ENCODE data around the gene RLN3.

DNA sequence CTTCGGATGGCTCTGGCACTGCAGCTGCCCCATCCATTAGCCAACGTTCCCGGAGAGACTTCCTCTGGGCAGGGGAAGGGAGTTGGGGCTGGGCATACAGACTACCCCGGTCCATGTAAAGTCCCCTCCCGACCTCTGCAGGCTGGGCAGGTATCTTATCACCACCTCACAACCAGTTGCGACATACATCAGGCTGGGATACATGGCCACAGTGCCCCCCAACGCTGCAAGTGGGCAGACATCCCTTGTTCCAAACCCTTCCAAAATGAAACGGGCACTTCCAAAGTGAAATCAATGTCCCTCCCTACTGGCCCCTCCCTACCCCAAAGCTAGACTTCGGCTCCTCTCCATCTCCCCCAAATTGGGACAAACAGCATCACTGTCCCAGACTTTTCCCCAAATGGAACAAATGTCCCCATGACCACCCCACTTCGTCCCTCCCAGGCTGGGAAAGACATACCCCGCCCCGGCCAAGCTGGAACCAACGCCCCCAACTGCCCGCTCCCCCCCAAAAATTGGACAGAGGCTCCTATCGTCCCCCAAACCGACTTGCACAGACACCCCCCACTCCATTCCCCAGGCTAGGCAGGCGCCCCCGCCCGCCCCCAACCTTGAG, 28.9 kb downstream of the RLN3 start:
- TF ChIP-seq, protein P1, sequence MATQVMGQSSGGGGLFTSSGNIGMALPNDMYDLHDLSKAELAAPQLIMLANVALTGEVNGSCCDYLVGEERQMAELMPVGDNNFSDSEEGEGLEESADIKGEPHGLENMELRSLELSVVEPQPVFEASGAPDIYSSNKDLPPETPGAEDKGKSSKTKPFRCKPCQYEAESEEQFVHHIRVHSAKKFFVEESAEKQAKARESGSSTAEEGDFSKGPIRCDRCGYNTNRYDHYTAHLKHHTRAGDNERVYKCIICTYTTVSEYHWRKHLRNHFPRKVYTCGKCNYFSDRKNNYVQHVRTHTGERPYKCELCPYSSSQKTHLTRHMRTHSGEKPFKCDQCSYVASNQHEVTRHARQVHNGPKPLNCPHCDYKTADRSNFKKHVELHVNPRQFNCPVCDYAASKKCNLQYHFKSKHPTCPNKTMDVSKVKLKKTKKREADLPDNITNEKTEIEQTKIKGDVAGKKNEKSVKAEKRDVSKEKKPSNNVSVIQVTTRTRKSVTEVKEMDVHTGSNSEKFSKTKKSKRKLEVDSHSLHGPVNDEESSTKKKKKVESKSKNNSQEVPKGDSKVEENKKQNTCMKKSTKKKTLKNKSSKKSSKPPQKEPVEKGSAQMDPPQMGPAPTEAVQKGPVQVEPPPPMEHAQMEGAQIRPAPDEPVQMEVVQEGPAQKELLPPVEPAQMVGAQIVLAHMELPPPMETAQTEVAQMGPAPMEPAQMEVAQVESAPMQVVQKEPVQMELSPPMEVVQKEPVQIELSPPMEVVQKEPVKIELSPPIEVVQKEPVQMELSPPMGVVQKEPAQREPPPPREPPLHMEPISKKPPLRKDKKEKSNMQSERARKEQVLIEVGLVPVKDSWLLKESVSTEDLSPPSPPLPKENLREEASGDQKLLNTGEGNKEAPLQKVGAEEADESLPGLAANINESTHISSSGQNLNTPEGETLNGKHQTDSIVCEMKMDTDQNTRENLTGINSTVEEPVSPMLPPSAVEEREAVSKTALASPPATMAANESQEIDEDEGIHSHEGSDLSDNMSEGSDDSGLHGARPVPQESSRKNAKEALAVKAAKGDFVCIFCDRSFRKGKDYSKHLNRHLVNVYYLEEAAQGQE (IDR thresholded peaks at IDR 0.05; ENCODE audit: unreplicated experiment): no peak
- TF ChIP-seq, protein P2, sequence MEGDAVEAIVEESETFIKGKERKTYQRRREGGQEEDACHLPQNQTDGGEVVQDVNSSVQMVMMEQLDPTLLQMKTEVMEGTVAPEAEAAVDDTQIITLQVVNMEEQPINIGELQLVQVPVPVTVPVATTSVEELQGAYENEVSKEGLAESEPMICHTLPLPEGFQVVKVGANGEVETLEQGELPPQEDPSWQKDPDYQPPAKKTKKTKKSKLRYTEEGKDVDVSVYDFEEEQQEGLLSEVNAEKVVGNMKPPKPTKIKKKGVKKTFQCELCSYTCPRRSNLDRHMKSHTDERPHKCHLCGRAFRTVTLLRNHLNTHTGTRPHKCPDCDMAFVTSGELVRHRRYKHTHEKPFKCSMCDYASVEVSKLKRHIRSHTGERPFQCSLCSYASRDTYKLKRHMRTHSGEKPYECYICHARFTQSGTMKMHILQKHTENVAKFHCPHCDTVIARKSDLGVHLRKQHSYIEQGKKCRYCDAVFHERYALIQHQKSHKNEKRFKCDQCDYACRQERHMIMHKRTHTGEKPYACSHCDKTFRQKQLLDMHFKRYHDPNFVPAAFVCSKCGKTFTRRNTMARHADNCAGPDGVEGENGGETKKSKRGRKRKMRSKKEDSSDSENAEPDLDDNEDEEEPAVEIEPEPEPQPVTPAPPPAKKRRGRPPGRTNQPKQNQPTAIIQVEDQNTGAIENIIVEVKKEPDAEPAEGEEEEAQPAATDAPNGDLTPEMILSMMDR (conservative IDR thresholded peaks at IDR 0.05; ENCODE audit: low read depth in 2 of 2): peak; percentile 15 to 53; a peak in 2 of 4 replicates
- no peak for TF ChIP-seq POLR2AphosphoS5 (IDR thresholded peaks at IDR 0.05; ENCODE audit: low read depth)
- TF ChIP-seq, protein P3, sequence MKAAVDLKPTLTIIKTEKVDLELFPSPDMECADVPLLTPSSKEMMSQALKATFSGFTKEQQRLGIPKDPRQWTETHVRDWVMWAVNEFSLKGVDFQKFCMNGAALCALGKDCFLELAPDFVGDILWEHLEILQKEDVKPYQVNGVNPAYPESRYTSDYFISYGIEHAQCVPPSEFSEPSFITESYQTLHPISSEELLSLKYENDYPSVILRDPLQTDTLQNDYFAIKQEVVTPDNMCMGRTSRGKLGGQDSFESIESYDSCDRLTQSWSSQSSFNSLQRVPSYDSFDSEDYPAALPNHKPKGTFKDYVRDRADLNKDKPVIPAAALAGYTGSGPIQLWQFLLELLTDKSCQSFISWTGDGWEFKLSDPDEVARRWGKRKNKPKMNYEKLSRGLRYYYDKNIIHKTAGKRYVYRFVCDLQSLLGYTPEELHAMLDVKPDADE (IDR thresholded peaks at IDR 0.05): no peak
- no peak for TF ChIP-seq CREB1 (CRISPR knock-in tag; IDR thresholded peaks at IDR 0.05; ENCODE audit: low read depth)
- no peak for TF ChIP-seq EZH2 (IDR thresholded peaks at IDR 0.05; ENCODE audit: low read depth, unreplicated experiment)
- TF ChIP-seq EZH2phosphoT487 (IDR thresholded peaks at IDR 0.05; ENCODE audit: unreplicated experiment): no peak
